Activated CD4-positive, alpha-beta T cell treated with anti-CD3 and anti-CD28 coated beads, Interleukin-2, amount 10 ng/mL, durations not matched to agents 24 days and 14 days (primary cell): Measurements from ENCODE around the gene KRTAP29-1. TPM values are rescaled to one million over a fixed set of nuclear protein-coding genes. Genes with fewer than 3 reads are reported as not detected.
"Not testable (repeated sequence)": the region's sequence is repeated elsewhere in the genome, so short reads cannot be mapped to it uniquely, and the experiment has no call there.

Source experiments
- DNase-seq: peaks from one replicate; pipeline ENCODE4 v3.0.0; 2022
- H3K27ac Mint-ChIP-seq: one replicate; pipeline ENCODE4 v1.8.0; 2022; ENCODE audit warnings: mild to moderate bottlenecking, mixed read lengths
- H3K27me3 Mint-ChIP-seq: one replicate; pipeline ENCODE4 v1.8.0; 2022; ENCODE audit warnings: mixed read lengths
- H3K36me3 Mint-ChIP-seq: one replicate; pipeline ENCODE4 v1.8.0; 2022; ENCODE audit warnings: low read depth, mild to moderate bottlenecking, mixed read lengths
- H3K4me1 Mint-ChIP-seq: one replicate; pipeline ENCODE4 v1.8.0; 2021; ENCODE audit warnings: mixed read lengths
- H3K4me3 Mint-ChIP-seq: one replicate; pipeline ENCODE4 v1.8.0; 2022; ENCODE audit warnings: mild to moderate bottlenecking, moderate library complexity, mixed read lengths
- H3K9me3 Mint-ChIP-seq: one replicate; pipeline ENCODE4 v1.8.0; 2021; ENCODE audit warnings: mixed read lengths
- intact Hi-C: fragments of 100-400 bp; cut with micrococcal nuclease; formaldehyde crosslinking; loops from one replicate; pipeline ENCODE4 v1.15.1; 2023
- total RNA-seq: library from RNA; stranded (reverse); gene quantifications from 2 replicates; pipeline ENCODE4 v1.2.3, GENCODE V29; 2022

KRTAP29-1 gene
- total RNA-seq, 1 donor from 2014 or later, result not detected

DNA sequence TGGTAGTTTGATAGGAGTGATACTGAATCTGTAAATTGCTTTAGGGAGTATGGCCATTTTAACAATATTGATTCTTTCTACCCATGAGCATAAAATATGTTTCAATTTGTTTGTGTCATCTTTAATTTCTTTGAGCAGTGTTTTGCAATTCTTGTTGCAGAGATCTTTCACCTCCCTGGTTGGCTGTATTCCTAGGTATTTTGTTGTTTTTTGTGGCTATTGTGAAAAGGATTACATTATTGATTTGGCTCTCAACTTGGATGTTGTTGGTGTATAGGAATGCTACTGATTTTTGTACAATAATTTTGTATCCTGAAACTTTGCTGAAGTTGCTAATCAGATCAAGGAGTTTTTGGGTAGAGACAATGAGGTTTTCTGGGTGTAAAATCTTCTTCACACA is 44.2 kb downstream of the KRTAP29-1 start:
- Mint-ChIP-seq H3K36me3 (no peaks in the 10 kb centered on the region), H3K9me3 (no peaks in the 10 kb centered on the region), H3K27ac (no peak overlapping the region), H3K4me3 (no peak overlapping the region), H3K4me1 (no peaks in the 10 kb centered on the region), H3K27me3 (peaks cover 33% of the 10 kb centered on the region)
- DNase-seq, result no peak
- intact Hi-C loops, result loop anchor here (5.0 kb wide), 1 partner anchor 39 kb away; no protein-coding TSS in a partner anchor

DNA sequence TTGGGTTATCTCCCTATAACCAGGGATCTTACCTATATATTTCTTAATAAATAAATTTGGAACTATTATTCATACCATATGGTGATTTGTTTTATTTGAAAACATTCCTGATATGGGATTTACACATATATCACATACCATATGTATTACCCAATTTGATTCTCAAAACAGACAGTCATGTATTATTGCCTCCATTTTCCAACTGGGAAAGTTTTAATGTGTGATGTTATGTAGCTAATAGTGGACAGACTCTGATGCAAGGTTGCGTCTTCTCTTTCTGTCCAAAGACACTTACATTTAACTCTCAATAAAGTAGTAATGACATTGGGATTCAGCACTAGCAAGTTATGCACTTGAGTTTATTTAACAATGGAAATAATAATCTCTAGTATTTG is 46.4 kb downstream of the KRTAP29-1 start:
- Mint-ChIP-seq H3K27ac (no peak overlapping the region), H3K36me3 (no peaks in the 10 kb centered on the region), H3K4me1 (no peaks in the 10 kb centered on the region), H3K27me3 (peaks cover 38% of the 10 kb centered on the region), H3K9me3 (no peaks in the 10 kb centered on the region), H3K4me3 (no peak overlapping the region)
- no peak for DNase-seq
- intact Hi-C loops, result loop anchor here (5.0 kb wide), 1 partner anchor 41 kb away; no protein-coding TSS in a partner anchor

GRCh38 chr17:41255381-41256290 is 47.0 kb downstream of the KRTAP29-1 start, which contains the start of gene KRTAP9-9:
KRTAP9-9 (plus strand) TSS chr17:41255384.
- peak; percentile 29 for DNase-seq
- intact Hi-C loops, result loop anchor here (5.0 kb wide), 1 partner anchor 42 kb away; no protein-coding TSS in a partner anchor
- H3K27ac Mint-ChIP-seq, H3K9me3 Mint-ChIP-seq, H3K4me1 Mint-ChIP-seq, H3K4me3 Mint-ChIP-seq, H3K36me3 Mint-ChIP-seq: not testable (repeated sequence)
- peaks cover 35% of the 10 kb centered on the region for H3K27me3 Mint-ChIP-seq

DNA sequence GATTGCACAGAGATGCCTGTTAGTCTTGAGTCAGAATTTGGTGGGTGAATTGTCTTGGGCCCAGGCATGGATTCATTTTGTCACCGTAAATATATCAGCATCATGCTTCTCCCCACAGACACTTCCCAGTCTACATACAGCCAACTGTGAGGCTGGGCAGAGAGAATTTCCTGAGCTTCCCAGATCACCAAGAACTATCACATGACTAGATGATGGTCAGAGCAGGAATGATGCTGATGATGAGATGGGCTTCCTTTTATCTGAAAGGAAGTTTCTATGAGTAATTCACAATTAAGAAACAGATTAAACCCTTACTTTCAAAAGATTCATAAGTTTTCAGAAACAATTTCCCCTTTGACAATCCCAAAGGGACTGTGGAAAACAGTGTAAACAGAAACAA is 47.8 kb downstream of the KRTAP29-1 start:
- intact Hi-C loops, result loop anchor here (5.0 kb wide), 1 partner anchor 42 kb away; no protein-coding TSS in a partner anchor
- DNase-seq, result peak; percentile 40
- Mint-ChIP-seq H3K4me1 (no peaks in the 10 kb centered on the region), H3K9me3 (no peaks in the 10 kb centered on the region), H3K4me3 (no peak overlapping the region), H3K27me3 (peaks cover 34% of the 10 kb centered on the region), H3K36me3 (no peaks in the 10 kb centered on the region), H3K27ac (no peak overlapping the region)

Other genes starting within 250 kb of the KRTAP29-1 start
- gene KRTAP2-2, start 247.6 kb downstream of the KRTAP29-1 start, total RNA-seq, result not detected in 2 replicates
- gene KRTAP2-3, start 242.7 kb downstream of the KRTAP29-1 start, total RNA-seq, result not detected in 2 replicates
- gene KRTAP2-4, start 237.0 kb downstream of the KRTAP29-1 start, total RNA-seq, result not detected in 2 replicates
- gene KRTAP4-7, start 218.7 kb downstream of the KRTAP29-1 start, total RNA-seq, result not detected in 2 replicates
- gene KRTAP4-8, start 204.7 kb downstream of the KRTAP29-1 start, total RNA-seq, result not detected in 2 replicates
- not detected in 2 replicates for gene KRTAP4-16, start 200.6 kb downstream of the KRTAP29-1 start, total RNA-seq
- gene KRTAP4-9, start 197.5 kb downstream of the KRTAP29-1 start, total RNA-seq, result not detected in 2 replicates
- not detected in 2 replicates for gene KRTAP4-11, start 184.5 kb downstream of the KRTAP29-1 start, total RNA-seq
- gene KRTAP4-12, start 178.7 kb downstream of the KRTAP29-1 start, total RNA-seq, result not detected in 2 replicates
- not detected in 2 replicates for gene KRTAP4-6, start 162.3 kb downstream of the KRTAP29-1 start, total RNA-seq
- gene KRTAP4-5, start 153.0 kb downstream of the KRTAP29-1 start, total RNA-seq, result not detected in 2 replicates
- gene KRTAP4-4, start 142.1 kb downstream of the KRTAP29-1 start, total RNA-seq, result not detected in 2 replicates
- not detected in 2 replicates for gene KRTAP4-3, start 134.6 kb downstream of the KRTAP29-1 start, total RNA-seq
- gene KRTAP4-2, start 124.6 kb downstream of the KRTAP29-1 start, total RNA-seq, result not detected in 2 replicates
- not detected in 2 replicates for gene KRTAP4-1, start 117.9 kb downstream of the KRTAP29-1 start, total RNA-seq
- gene KRTAP9-1, start 113.0 kb downstream of the KRTAP29-1 start, total RNA-seq, result not detected in 2 replicates
- gene KRTAP9-2, start 76.2 kb downstream of the KRTAP29-1 start, total RNA-seq, result not detected in 2 replicates
- gene KRTAP9-3, start 70.4 kb downstream of the KRTAP29-1 start, total RNA-seq, result not detected in 2 replicates
- not detected in 2 replicates for gene KRTAP9-8, start 64.9 kb downstream of the KRTAP29-1 start, total RNA-seq
- not detected in 2 replicates for gene KRTAP9-4, start 53.2 kb downstream of the KRTAP29-1 start, total RNA-seq
- gene KRTAP9-9, start 47.5 kb downstream of the KRTAP29-1 start, total RNA-seq, result not detected in 2 replicates
- gene KRTAP9-6, start 37.5 kb downstream of the KRTAP29-1 start, total RNA-seq, result not detected in 2 replicates
- not detected in 2 replicates for gene KRTAP9-7, start 27.2 kb downstream of the KRTAP29-1 start, total RNA-seq
- not detected in 2 replicates for gene KRTAP16-1, start 6.5 kb upstream of the KRTAP29-1 start, total RNA-seq
- not detected in 2 replicates for gene KRTAP17-1, start 12.9 kb upstream of the KRTAP29-1 start, total RNA-seq
- not detected in 2 replicates for gene KRT33A, start 48.0 kb upstream of the KRTAP29-1 start, total RNA-seq
- not detected in 2 replicates for gene KRT33B, start 67.0 kb upstream of the KRTAP29-1 start, total RNA-seq
- not detected in 2 replicates for gene KRT34, start 79.5 kb upstream of the KRTAP29-1 start, total RNA-seq
- gene KRT31, start 94.8 kb upstream of the KRTAP29-1 start, total RNA-seq, result not detected in 2 replicates
- not detected in 2 replicates for gene KRT37, start 121.7 kb upstream of the KRTAP29-1 start, total RNA-seq
- not detected in 2 replicates for gene KRT38, start 138.1 kb upstream of the KRTAP29-1 start, total RNA-seq
- gene KRT32, start 164.5 kb upstream of the KRTAP29-1 start, total RNA-seq, result not detected in 2 replicates
- not detected in 2 replicates for gene KRT35, start 178.3 kb upstream of the KRTAP29-1 start, total RNA-seq
- gene KRT36, start 187.1 kb upstream of the KRTAP29-1 start, total RNA-seq, result not detected in 2 replicates
- not detected in 2 replicates for gene KRT13, start 202.8 kb upstream of the KRTAP29-1 start, total RNA-seq
- not detected in 2 replicates for gene KRT15, start 216.0 kb upstream of the KRTAP29-1 start, total RNA-seq
- gene KRT19, start 225.5 kb upstream of the KRTAP29-1 start, total RNA-seq, result not detected in 2 replicates